GM23338 (cell line): ENCODE data around the gene CACNA1G.

ENCODE experiments used
- EZH2 ChIP-seq: fragments of 200-600 bp; sonication (generic); IDR thresholded peaks from one replicate; pipeline ENCODE4 v1.8.0; 2017; ENCODE audit warnings: antibody characterized with exemption, mild to moderate bottlenecking, low read depth; ENCODE audit not compliant: unreplicated experiment
- POLR2AphosphoS5 ChIP-seq: IDR thresholded peaks from 2 replicates; pipeline ENCODE4 v1.6.1; 2016; ENCODE audit warnings: antibody characterized with exemption, low read depth
- TF ChIP-seq, protein P1 (sequence below), 2 experiments: fragments of 200-600 bp in 1 of 2; sonication (generic) in 1 of 2; conservative IDR thresholded peaks; 2 replicates each; pipeline versions ENCODE4 v1.5.1 to v1.6.1; 2016 to 2017; ENCODE audit warnings: antibody characterized with exemption in 2 of 2, low read depth in 2 of 2, mild to moderate bottlenecking in 2 of 2, moderate library complexity in 1 of 2
- TF ChIP-seq, protein P2 (sequence below): IDR thresholded peaks from one replicate; pipeline ENCODE4 v1.6.1; 2018; ENCODE audit warnings: antibody characterized with exemption; ENCODE audit not compliant: unreplicated experiment

DNA sequence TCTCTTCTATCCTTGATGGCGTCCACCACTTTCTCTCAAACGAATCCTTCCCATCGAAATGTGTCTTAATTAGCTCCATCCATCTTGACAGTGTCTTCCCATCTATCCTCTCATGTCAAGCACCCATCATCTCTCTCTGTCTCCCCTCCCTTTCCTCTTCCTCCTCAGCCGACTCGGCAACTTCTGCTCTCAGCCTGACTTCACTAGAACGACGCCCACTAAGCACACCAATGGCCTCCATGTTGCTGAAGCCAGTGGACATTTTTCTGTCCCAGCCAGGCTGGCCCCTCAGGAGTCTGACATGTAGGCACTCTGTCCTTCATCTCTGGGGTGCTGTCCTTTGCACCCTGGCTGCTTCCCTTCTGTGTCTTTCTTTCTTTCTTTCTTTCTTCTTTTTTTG is 16.0 kb upstream of the CACNA1G start:
- TF ChIP-seq, protein P1, sequence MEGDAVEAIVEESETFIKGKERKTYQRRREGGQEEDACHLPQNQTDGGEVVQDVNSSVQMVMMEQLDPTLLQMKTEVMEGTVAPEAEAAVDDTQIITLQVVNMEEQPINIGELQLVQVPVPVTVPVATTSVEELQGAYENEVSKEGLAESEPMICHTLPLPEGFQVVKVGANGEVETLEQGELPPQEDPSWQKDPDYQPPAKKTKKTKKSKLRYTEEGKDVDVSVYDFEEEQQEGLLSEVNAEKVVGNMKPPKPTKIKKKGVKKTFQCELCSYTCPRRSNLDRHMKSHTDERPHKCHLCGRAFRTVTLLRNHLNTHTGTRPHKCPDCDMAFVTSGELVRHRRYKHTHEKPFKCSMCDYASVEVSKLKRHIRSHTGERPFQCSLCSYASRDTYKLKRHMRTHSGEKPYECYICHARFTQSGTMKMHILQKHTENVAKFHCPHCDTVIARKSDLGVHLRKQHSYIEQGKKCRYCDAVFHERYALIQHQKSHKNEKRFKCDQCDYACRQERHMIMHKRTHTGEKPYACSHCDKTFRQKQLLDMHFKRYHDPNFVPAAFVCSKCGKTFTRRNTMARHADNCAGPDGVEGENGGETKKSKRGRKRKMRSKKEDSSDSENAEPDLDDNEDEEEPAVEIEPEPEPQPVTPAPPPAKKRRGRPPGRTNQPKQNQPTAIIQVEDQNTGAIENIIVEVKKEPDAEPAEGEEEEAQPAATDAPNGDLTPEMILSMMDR (conservative IDR thresholded peaks at IDR 0.05; ENCODE audit: low read depth in 2 of 2) = no peak
- TF ChIP-seq POLR2AphosphoS5 = no peak
- TF ChIP-seq, protein P2, sequence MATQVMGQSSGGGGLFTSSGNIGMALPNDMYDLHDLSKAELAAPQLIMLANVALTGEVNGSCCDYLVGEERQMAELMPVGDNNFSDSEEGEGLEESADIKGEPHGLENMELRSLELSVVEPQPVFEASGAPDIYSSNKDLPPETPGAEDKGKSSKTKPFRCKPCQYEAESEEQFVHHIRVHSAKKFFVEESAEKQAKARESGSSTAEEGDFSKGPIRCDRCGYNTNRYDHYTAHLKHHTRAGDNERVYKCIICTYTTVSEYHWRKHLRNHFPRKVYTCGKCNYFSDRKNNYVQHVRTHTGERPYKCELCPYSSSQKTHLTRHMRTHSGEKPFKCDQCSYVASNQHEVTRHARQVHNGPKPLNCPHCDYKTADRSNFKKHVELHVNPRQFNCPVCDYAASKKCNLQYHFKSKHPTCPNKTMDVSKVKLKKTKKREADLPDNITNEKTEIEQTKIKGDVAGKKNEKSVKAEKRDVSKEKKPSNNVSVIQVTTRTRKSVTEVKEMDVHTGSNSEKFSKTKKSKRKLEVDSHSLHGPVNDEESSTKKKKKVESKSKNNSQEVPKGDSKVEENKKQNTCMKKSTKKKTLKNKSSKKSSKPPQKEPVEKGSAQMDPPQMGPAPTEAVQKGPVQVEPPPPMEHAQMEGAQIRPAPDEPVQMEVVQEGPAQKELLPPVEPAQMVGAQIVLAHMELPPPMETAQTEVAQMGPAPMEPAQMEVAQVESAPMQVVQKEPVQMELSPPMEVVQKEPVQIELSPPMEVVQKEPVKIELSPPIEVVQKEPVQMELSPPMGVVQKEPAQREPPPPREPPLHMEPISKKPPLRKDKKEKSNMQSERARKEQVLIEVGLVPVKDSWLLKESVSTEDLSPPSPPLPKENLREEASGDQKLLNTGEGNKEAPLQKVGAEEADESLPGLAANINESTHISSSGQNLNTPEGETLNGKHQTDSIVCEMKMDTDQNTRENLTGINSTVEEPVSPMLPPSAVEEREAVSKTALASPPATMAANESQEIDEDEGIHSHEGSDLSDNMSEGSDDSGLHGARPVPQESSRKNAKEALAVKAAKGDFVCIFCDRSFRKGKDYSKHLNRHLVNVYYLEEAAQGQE = no peak
- TF ChIP-seq EZH2 = no peak
